CD4-positive, alpha-beta memory T cell (primary cell): ENCODE measurements around the gene PPP1R13L. TPM values are rescaled to one million over a fixed set of nuclear protein-coding genes. Genes with fewer than 3 reads are reported as not detected.

Experiments
- CTCF ChIA-PET: fragments of 350-600 bp; sonication (Branson Sonifier 250); formaldehyde crosslinking; loops from one replicate; lab custom pipeline; 2021; ENCODE audit warnings: inconsistent platforms; ENCODE audit not compliant: partially characterized antibody; lab: Charles Lee
- POLR2A ChIA-PET: fragments of 350-600 bp; sonication (Branson Sonifier 250); formaldehyde crosslinking; loops from one replicate; lab custom pipeline; 2021; ENCODE audit not compliant: partially characterized antibody; lab: Charles Lee
- DNase-seq, 5 donors: peaks; one replicate each; pipeline versions ENCODE4 v3.0.0 to v3.0.0-alpha.2; 2020 to 2022; ENCODE audit warnings: mixed read lengths in 1 of 5
- H3K27ac ChIP-seq: one replicate; pipeline ENCODE4 v1.7.0; 2013; ENCODE audit warnings: low read depth, low read length
- H3K27me3 ChIP-seq: 2 replicates; pipeline ENCODE4 v1.7.0; 2013; ENCODE audit warnings: mild to moderate bottlenecking, low read length, moderate library complexity; ENCODE audit not compliant: insufficient read depth
- H3K36me3 ChIP-seq: 2 replicates; pipeline ENCODE4 v1.7.0; 2013; ENCODE audit warnings: mild to moderate bottlenecking, low read length, moderate library complexity; ENCODE audit not compliant: insufficient read depth
- H3K4me1 ChIP-seq: 2 replicates; pipeline ENCODE4 v1.7.0; 2013; ENCODE audit warnings: mild to moderate bottlenecking, low read length, moderate library complexity; ENCODE audit not compliant: insufficient read depth
- H3K4me3 ChIP-seq, 2 donors: one replicate each; pipeline ENCODE4 v1.7.0; 2013; ENCODE audit warnings: low read length in 2 of 2, mild to moderate bottlenecking in 1 of 2
- H3K9me3 ChIP-seq, 2 donors: one replicate each; pipeline ENCODE4 v1.7.0; 2013; ENCODE audit warnings: low read length in 2 of 2, control low read depth in 1 of 2; ENCODE audit not compliant: control insufficient read depth in 1 of 2
- H3K27ac Mint-ChIP-seq, 7 donors: one replicate each; pipeline ENCODE4 v1.8.0; 2020 to 2021; ENCODE audit warnings: mixed read lengths in 7 of 7, mild to moderate bottlenecking in 6 of 7, inconsistent platforms in 3 of 7, moderate library complexity in 3 of 7
- H3K27me3 Mint-ChIP-seq, 2 donors: one replicate each; pipeline ENCODE4 v1.8.0; 2020 to 2021; ENCODE audit warnings: mixed read lengths in 2 of 2
- H3K36me3 Mint-ChIP-seq, 2 donors: one replicate each; pipeline ENCODE4 v1.8.0; 2020 to 2021; ENCODE audit warnings: mixed read lengths in 2 of 2, inconsistent platforms in 1 of 2, mild to moderate bottlenecking in 1 of 2
- H3K4me1 Mint-ChIP-seq, 4 donors: one replicate each; pipeline ENCODE4 v1.8.0; 2020 to 2021; ENCODE audit warnings: mixed read lengths in 4 of 4, mild to moderate bottlenecking in 1 of 4
- H3K4me3 Mint-ChIP-seq, 8 donors: one replicate each; pipeline ENCODE4 v1.8.0; 2020 to 2021; ENCODE audit warnings: mixed read lengths in 8 of 8, mild to moderate bottlenecking in 7 of 8, moderate library complexity in 6 of 8, inconsistent platforms in 3 of 8
- H3K9me3 Mint-ChIP-seq, 8 donors: one replicate each; pipeline ENCODE4 v1.8.0; 2020 to 2021; ENCODE audit warnings: mixed read lengths in 8 of 8, mild to moderate bottlenecking in 5 of 8, inconsistent platforms in 3 of 8, moderate library complexity in 1 of 8
- intact Hi-C: fragments of 100-400 bp; cut with micrococcal nuclease; formaldehyde crosslinking; loops from one replicate; pipeline ENCODE4 v1.15.1; 2023
- polyA plus RNA-seq, 2 donors: library from polyadenylated mRNA; unstranded; fragments of 300-500 nt; fragmentation: Illumina TruSeq; gene quantifications; one replicate each; pipeline ENCODE4 v1.2.3, GENCODE V29; 2021
- total RNA-seq, 2 experiments: library from RNA; stranded (reverse); gene quantifications; one replicate each; pipeline ENCODE4 v1.2.3, GENCODE V29; 2021

Gene PPP1R13L
- total and polyA plus RNA-seq, 4 experiments from 2014 or later = 0.66 to 13.0 (median 5.5) TPM

DNA sequence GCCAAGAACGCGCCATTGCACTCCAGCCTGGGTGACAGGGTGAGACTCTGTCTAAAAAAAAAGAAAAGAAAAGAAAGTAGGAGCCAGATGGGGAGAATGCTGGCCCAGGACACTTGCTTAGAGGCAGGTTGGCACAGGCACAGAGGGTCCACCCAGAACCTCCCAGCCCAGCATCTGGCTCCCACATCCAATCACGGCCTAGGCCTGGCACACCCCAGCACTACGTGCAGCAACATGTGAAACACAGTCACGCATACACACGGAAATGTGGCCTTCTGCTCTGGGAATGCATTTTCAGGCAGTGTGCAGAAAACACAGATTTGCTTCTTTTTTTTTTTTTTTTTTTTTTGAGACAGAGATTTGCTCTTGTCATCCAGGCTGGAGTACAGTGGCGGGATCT lies 42.1 kb upstream of the PPP1R13L start:
- peaks cover 62% of the 10 kb centered on the region for H3K4me1 ChIP-seq
- ChIA-PET CTCF (interaction anchor here (1.4 to 6.4 kb wide), 4 partner anchors 21 to 39 kb away, joined by 3 to 72 read pairs (median 26); partner anchors contain the start of gene FOSB), POLR2A (interaction anchor here (4.3 to 15.5 kb wide), 2 partner anchors 21 to 32 kb away, joined by 24 to 240 read pairs; partner anchors contain the start of gene FOSB)
- no peak overlapping the region for H3K4me3 ChIP-seq
- Mint-ChIP-seq H3K27ac (peak overlapping the region in 3 of 7 donors; percentile 59 to 85 (median 60)), H3K9me3 (peaks cover 0 to 2% (median 0%) of the 10 kb centered on the region in 8 donors), H3K27me3 (peaks cover 0 to 4% of the 10 kb centered on the region in 2 donors), H3K4me1 (peaks cover 44 to 88% (median 63%) of the 10 kb centered on the region in 4 donors), H3K4me3 (no peak overlapping the region), H3K36me3 (peaks cover 0 to 30% of the 10 kb centered on the region in 2 donors)
- H3K27me3 ChIP-seq = no peaks in the 10 kb centered on the region
- no peaks in the 10 kb centered on the region for H3K36me3 ChIP-seq
- H3K27ac ChIP-seq = no peak overlapping the region
- intact Hi-C loops = no loop called here
- no peaks in the 10 kb centered on the region for H3K9me3 ChIP-seq
- DNase-seq = no peak

DNA sequence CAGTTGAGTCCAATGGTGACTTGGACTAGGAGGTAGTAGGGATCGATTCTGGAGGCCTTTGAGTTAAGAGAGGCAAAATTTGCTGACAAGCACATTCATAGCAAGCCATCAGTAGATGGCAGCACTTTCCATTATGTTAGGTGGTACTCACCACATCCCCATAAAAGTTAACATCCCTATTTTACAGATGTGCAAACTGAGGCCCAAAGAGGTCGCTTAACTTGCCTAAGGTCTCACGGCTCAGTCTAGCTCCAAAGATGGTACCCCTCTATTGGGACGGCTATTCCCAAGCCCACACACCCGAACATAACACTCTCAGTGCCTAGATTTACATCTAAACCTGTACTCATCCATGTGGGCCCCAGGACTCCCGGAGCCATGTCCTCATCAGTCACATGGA lies 41.4 kb upstream of the PPP1R13L start:
- Histone ChIP-seq H3K36me3 (no peaks in the 10 kb centered on the region), H3K27ac (no peak overlapping the region), H3K4me1 (peaks cover 55% of the 10 kb centered on the region), H3K9me3 (no peaks in the 10 kb centered on the region), H3K4me3 (no peak overlapping the region), H3K27me3 (no peaks in the 10 kb centered on the region)
- Mint-ChIP-seq H3K9me3 (peaks cover 0 to 2% (median 0%) of the 10 kb centered on the region in 8 donors), H3K27me3 (peaks cover 0 to 3% of the 10 kb centered on the region in 2 donors), H3K36me3 (peaks cover 0 to 27% of the 10 kb centered on the region in 2 donors), H3K27ac (peak overlapping the region; percentile 85 to 97 (median 96)), H3K4me1 (peaks cover 37 to 82% (median 57%) of the 10 kb centered on the region in 4 donors), H3K4me3 (peak overlapping the region in 5 of 8 donors; percentile 48 to 80 (median 59))
- intact Hi-C loops = no loop called here
- CTCF ChIA-PET = interaction anchor here (1.7 to 6.4 kb wide), 4 partner anchors 22 to 39 kb away, joined by 5 to 72 read pairs (median 26); partner anchors contain the start of gene FOSB
- peak in 1 of 5 donors; percentile 24 for DNase-seq
- POLR2A ChIA-PET = interaction anchor here (4.3 to 15.5 kb wide), 2 partner anchors 22 to 32 kb away, joined by 24 to 240 read pairs; partner anchors contain the start of gene FOSB

DNA sequence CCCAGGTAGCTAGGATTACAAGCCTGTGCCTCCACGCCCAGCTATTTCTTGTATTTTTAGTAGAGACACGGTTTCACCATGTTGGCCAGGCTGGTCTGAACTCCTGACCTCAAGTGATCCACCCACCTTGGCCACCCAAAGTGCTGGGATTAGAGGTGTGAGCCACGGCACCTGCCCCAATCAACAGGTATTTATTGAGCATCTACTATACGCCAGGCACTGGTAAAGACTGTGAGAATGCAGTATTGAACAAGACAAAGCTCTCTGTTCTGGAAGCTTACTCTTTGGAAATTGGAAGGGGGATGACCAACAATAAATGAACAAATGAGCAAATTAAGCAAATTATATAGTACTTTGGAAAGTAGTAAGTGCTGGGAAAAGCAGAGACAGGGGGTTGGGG lies 40.3 kb upstream of the PPP1R13L start:
- Histone ChIP-seq H3K27me3 (no peaks in the 10 kb centered on the region), H3K27ac (peak overlapping the region; percentile 78), H3K4me1 (peaks cover 57% of the 10 kb centered on the region), H3K4me3 (no peak overlapping the region), H3K9me3 (no peaks in the 10 kb centered on the region), H3K36me3 (no peaks in the 10 kb centered on the region)
- intact Hi-C loops = no loop called here
- no peaks in the 10 kb centered on the region for H3K9me3 Mint-ChIP-seq
- POLR2A ChIA-PET = interaction anchor here (0.7 to 15.5 kb wide), 3 partner anchors 23 to 257 kb away, joined by 3 to 240 read pairs (median 24); partner anchors contain the start of gene FOSB
- peaks cover 38 to 83% (median 62%) of the 10 kb centered on the region in 4 donors for H3K4me1 Mint-ChIP-seq
- CTCF ChIA-PET = interaction anchor here (1.0 to 6.4 kb wide), 5 partner anchors 23 to 40 kb away, joined by 5 to 72 read pairs (median 15); partner anchors contain the start of gene FOSB
- H3K27me3 Mint-ChIP-seq = no peaks in the 10 kb centered on the region
- H3K27ac Mint-ChIP-seq = peak overlapping the region; percentile 85 to 98 (median 96)
- peaks cover 0 to 19% of the 10 kb centered on the region in 2 donors for H3K36me3 Mint-ChIP-seq
- no peak for DNase-seq
- H3K4me3 Mint-ChIP-seq = peak overlapping the region in 7 of 8 donors; percentile 37 to 86 (median 61)

DNA sequence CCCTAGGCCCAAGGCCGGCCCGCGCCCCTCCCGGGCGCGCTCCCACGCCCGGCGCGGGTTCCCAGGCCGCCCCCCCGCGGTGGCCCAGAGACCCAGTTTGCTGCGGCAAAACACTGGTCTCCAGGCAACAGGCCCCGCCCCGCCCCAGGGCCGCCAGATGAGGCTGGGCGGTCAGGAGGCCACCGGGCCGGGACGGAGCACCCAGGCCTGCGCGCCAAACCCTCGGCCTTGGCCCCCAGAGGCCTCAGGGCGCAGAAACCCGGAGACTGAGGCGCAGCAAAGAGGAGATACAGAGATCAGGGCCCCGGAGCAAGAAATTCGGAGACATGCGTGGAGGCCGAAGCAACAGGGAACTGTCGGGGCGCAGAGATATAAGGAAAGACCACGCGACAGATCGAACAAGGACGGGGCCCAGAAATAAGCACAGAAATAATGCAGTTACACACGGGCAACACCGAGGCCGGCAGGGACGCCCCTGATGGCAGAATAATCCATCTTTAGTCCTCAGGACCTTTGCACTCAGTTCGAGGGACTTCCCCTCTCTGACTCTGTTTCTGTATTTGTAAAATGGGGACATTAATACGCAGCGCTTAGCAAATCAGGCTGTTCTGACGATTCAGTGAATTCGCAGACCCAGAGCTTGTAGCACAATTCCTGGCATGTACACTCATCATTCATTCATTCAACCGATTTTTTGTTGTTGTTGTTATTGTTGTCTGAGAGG lies 39.6 kb upstream of the PPP1R13L start:
- H3K4me3 ChIP-seq = peak overlapping the region in 1 of 2 donors; percentile 30
- no peaks in the 10 kb centered on the region for H3K36me3 ChIP-seq
- Mint-ChIP-seq H3K36me3 (peaks cover 0 to 15% of the 10 kb centered on the region in 2 donors), H3K4me3 (peak overlapping the region; percentile 37 to 86 (median 62)), H3K9me3 (no peaks in the 10 kb centered on the region), H3K27me3 (no peaks in the 10 kb centered on the region), H3K4me1 (peaks cover 37 to 79% (median 57%) of the 10 kb centered on the region in 4 donors), H3K27ac (peak overlapping the region; percentile 85 to 98 (median 96))
- intact Hi-C loops = no loop called here
- ChIA-PET CTCF (interaction anchor here (1.0 to 6.4 kb wide), 6 partner anchors 24 to 41 kb away, joined by 3 to 72 read pairs (median 10); partner anchors contain the start of gene FOSB), POLR2A (interaction anchor here (4.3 to 15.5 kb wide), 2 partner anchors 24 to 34 kb away, joined by 24 to 240 read pairs; partner anchors contain the start of gene FOSB)
- no peaks in the 10 kb centered on the region for H3K27me3 ChIP-seq
- DNase-seq = peak; percentile 82 to 85 (median 84)
- H3K4me1 ChIP-seq = peaks cover 53% of the 10 kb centered on the region
- no peaks in the 10 kb centered on the region for H3K9me3 ChIP-seq
- H3K27ac ChIP-seq = peak overlapping the region; percentile 78

DNA sequence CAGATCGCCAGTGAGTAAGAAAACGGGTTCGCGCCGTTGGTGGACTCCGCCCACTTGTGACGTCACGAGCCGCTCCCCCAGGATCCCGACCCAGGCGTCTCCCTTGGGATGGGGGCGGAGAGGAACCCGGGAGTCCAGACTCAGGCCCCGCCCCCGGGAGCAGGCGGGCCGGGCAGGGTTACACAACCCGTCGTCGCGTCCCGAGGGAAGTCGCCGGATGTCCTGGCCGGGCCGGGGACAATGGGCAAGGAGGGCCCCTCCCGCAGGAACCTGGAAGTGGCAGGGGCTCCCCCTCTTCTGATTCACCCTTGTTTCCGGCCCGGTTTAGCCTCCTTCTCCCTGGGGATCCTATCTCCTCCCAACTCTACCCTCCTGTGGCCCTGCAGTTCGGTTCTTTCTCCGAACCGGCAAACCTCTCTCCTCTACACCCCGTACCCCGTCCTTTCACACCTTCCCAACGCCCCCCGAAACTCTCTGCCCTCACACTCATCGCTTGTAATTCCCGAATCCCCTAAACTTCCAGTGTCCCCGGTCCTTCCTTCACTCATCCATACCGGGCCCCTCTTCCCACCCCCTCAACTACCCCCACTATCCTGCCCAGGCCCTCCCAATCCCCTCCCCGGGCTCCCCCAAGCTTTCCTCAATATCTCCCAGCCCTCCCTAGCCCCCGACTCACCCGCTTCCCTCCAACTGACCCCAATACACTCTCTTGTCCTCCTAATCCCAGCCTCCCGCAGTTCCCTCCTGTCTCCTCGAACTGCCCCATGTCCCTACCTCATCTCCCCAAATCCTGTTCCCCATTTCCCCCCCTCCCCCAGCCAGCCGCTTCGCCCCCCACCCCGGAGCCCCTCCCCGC lies 38.8 kb upstream of the PPP1R13L start:
- ChIA-PET POLR2A (interaction anchor here (4.3 to 15.5 kb wide), 2 partner anchors 25 to 35 kb away, joined by 24 to 240 read pairs; partner anchors contain the start of gene FOSB), CTCF (interaction anchor here (1.0 kb wide), 1 partner anchor 42 kb away, joined by 3 read pairs; no protein-coding TSS in a partner anchor)
- intact Hi-C loops = loop anchor here (1.0 kb wide), 2 partner anchors 26 to 35 kb away; no protein-coding TSS in a partner anchor
- peaks cover 31 to 71% (median 50%) of the 10 kb centered on the region in 4 donors for H3K4me1 Mint-ChIP-seq
- no peaks in the 10 kb centered on the region for H3K36me3 ChIP-seq
- peak overlapping the region; percentile 78 for H3K27ac ChIP-seq
- no peaks in the 10 kb centered on the region for H3K27me3 Mint-ChIP-seq
- DNase-seq = peak in 4 of 5 donors; percentile 36 to 75 (median 44)
- H3K27ac Mint-ChIP-seq = peak overlapping the region; percentile 85 to 98 (median 96)
- peaks cover 51% of the 10 kb centered on the region for H3K4me1 ChIP-seq
- no peaks in the 10 kb centered on the region for H3K27me3 ChIP-seq
- peaks cover 0 to 12% of the 10 kb centered on the region in 2 donors for H3K36me3 Mint-ChIP-seq
- peak overlapping the region; percentile 85 to 95 (median 89) for H3K4me3 Mint-ChIP-seq
- no peaks in the 10 kb centered on the region for H3K9me3 Mint-ChIP-seq
- no peaks in the 10 kb centered on the region for H3K9me3 ChIP-seq
- peak overlapping the region; percentile 39 to 66 for H3K4me3 ChIP-seq

DNA sequence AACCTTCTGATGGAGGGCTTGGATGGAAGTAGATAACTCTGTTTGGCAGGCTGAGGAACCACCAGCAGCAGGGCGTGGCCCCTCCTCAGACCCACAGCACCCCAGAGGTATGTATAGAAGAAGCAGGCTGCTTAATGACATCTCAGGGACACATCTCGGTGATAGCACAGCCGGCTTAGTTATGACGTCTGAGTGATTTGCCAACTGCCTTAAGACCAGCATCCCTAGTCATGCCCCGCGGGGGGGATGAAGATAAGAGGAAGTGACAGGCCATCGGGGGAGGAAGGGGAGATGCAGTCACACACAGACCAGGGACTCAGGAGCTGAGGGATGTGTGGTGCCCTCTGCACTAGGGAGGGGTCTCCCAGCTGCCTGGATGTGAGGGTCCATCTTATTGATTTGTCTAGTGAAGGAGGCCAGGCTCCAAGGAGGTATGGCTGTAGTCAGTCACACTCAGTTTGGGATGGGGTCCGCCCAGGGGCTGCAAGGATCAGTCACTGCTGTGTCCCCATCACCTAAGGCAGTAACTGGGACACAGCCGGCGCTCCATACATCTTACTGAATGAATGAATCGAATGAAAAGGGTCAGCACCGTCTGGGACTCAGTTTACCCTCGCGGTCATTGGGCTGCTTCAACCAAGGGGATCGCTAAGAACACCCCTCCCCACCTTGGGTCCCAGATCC lies 38.1 kb upstream of the PPP1R13L start:
- intact Hi-C loops = loop anchor here (1.0 kb wide), 2 partner anchors 26 to 35 kb away; no protein-coding TSS in a partner anchor
- Mint-ChIP-seq H3K4me3 (peak overlapping the region; percentile 70 to 95 (median 88)), H3K27ac (peak overlapping the region; percentile 85 to 98 (median 96)), H3K36me3 (peaks cover 0 to 12% of the 10 kb centered on the region in 2 donors), H3K9me3 (no peaks in the 10 kb centered on the region), H3K27me3 (no peaks in the 10 kb centered on the region), H3K4me1 (peaks cover 27 to 64% (median 44%) of the 10 kb centered on the region in 4 donors)
- POLR2A ChIA-PET = interaction anchor here (0.5 to 15.5 kb wide), 2 partner anchors 16 to 25 kb away, joined by 3 to 240 read pairs; partner anchors contain the start of gene FOSB
- Histone ChIP-seq H3K36me3 (no peaks in the 10 kb centered on the region), H3K4me3 (peak overlapping the region; percentile 39 to 66), H3K27ac (peak overlapping the region; percentile 78), H3K4me1 (peaks cover 45% of the 10 kb centered on the region), H3K9me3 (no peaks in the 10 kb centered on the region), H3K27me3 (no peaks in the 10 kb centered on the region)
- CTCF ChIA-PET = interaction anchor here (10.2 kb wide), 1 partner anchor 38 kb away, joined by 487 read pairs; no protein-coding TSS in a partner anchor
- peak; percentile 43 to 76 (median 47) for DNase-seq
